SHP77 (cell line): ENCODE measurements around the gene USH1G.

ENCODE experiments used
- DNase-seq, 2 experiments: peaks; one replicate each; lab custom pipeline; 2025; lab: John Stamatoyannopoulos, UW

USH1G gene

DNA sequence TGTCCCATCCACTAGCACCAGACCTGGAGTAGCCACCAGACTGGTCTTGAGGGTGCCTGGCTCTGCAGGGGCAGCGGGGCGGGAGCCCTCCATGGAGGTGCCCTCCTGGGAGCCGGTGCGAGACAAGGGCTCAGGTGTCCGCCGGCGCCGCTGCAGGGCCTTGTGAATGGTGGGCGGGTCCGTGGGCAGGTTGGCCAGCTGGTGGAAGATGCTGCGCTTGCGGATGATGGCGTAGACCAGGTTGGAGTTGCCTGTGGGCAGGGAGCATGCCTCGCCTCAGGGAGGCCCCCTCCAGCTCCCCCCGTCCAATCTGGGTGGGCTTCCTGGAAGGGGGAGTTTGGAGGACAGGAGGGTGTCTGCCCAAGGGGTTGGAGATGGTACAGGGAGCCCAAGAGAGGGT lies 31.1 kb upstream of the USH1G start:
- DNase-seq, result no peak

DNA sequence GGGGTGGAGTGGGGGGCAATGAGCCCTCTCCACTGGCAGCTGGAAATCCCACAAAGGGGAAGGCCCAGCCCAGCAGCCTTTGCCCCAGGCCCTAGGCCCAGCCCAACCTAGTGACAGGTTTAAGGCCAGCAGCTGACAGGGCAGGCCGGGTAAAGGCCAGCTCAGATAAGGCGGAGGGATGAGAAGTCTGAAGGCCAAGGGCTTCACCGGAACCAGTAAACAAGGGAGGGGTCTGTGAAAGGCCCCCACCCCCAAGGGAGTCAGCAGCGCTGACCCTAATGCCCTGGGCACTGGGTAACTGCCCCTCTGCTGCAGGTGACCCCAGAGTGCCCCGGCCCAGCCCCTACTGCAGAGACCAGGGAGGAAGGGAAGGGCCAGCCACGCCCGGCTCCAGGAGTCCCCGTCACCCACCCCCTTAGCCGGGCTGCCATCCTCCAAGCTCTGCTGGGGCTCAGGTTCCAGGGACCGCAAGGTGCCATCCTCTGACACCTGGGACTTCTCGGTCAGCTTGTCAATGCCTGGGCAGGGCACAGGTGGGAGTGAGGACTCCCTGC lies 30.2 kb upstream of the USH1G start:
- DNase-seq, result no peak

DNA sequence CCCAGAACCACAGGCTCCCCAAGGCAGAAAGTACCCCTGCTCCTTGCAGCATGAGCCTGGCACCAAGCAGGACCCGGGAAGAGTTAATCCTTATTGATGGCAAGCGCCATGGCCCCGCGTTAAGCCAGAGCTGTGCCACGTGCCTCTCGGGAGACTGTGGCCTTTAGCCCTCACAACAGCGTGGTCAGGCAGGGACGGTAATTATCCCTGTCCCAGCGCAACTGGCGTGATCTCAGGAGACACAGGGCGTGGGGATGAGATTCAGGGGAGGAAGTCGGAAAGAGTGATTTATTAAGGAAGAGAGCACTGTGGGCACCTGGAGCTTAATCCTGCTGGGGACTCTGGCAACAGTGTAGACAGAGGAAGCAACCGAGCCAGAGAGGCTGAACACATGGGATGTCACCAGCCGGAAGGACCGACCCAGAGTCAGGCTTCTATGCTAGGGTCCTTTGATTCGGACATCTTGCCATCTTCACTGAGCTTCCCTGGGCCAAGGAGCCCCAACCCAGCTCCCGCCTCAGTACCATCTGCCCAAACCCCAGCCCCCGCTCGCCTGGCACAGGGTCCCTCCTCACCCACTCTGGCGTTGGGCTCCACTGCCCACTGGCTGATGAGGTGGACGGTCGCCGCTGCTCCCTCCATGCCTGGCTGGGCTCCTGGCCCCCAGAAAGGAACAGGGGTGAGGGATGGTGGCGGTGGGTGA lies 29.5 kb upstream of the USH1G start:
- no peak for DNase-seq

DNA sequence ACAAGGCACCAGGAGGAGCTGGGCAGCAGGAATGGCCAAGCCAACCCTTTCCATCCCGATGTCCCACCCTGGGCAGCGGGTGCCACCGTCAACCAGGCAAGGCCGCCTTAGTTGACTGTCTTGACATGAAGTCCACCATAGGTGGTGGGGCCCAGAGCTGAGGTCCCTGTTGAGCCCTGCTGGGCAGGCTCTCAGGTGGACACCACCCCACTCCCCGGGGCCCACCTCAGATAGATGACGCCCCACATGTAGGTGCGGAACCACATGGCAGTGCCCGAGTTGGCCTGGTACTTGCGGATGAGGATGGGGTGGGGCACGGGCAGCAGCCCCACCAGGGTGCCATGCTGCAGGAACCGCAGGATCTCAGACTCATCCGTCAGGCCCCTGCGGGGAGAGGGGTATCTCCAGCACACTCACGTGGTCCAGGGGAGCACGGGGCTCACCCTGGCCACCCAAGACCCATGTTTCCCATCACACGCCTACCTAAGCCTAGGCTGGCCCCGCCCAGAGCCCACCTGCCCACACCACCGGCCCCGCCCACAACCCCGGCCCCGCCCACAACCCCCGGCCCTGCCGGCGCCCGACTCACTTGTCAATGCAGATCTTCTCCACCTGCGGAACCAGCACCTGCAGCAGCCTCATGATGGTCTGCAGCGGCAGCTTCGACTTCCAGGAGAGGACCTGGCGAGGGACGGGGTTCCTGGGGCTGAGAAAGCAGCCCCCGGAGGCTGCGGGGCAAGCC lies 28.8 kb upstream of the USH1G start:
- no peak for DNase-seq

DNA sequence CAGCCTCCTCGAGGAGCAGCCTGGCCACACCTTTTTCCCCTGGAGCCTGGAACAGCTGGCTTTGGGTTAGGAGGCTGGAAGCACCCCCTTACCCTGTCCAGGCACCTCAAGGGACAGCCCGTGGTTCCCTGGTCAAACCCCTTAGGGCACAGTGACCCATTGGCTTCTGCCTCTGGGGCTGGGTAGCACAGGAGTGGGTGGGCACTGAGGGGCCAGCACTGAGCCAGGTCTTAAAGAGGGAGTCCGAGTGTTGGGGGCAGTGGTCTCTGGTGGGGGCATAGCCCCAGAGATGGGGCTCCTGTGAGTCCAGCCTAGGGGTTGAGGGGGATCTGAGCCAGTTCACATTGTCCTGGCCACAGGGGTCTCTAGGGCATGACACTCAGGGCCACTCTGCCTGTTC lies 28.0 kb upstream of the USH1G start:
- no peak for DNase-seq

DNA sequence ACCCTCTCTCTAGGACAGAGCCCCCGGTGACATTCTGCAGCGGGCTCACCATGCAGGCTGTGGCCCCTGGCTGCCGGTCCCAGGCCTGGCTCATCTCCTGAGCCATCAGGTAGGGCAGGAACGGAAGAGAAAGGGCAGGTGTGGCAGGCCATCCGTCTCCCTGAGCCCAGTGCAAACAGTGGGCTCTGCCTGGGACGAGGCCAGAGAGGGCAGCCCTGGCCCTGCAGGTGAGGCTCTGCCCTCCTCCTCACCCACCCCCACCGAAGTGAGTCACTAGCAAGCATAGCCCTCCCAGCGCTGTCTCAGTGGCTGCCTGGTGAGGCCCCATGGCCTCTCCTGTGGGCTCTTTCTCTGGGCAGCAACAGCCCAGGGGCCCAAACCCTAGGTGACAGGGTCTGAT lies 27.2 kb upstream of the USH1G start:
- DNase-seq, result peak; percentile 31 to 60

DNA sequence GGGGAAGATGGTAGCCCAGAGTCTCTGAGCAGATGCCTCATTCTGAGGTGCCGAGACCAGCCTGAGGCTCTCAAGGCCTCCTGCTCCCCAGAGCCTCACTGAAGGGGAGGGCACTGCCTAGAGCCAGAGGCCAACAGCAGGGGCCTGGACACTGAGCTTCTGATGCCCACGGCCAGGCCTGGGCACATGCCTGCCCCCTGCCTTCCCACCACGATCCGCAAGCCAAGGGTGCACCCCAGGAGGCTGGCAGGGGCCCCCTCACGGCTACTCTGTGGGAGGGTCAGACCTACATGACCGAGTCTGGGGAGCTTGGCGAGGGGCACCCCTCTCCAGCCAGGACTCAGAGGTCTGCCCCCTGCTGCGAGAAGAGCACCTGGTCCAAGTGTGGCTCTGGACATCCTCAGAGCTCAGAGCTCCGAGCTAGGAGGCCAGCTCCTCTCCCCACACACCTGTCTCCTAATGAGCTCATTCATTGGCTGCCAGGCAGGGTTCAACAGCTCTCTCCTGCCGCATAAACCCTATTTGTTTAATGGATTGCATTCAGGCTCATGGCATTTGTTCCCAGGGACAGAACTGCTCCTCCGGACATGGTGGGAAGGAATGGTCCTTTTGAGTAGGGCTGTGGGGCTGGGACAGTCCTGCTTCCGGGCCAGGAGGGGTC lies 26.5 kb upstream of the USH1G start:
- peak; percentile 53 to 60 for DNase-seq

DNA sequence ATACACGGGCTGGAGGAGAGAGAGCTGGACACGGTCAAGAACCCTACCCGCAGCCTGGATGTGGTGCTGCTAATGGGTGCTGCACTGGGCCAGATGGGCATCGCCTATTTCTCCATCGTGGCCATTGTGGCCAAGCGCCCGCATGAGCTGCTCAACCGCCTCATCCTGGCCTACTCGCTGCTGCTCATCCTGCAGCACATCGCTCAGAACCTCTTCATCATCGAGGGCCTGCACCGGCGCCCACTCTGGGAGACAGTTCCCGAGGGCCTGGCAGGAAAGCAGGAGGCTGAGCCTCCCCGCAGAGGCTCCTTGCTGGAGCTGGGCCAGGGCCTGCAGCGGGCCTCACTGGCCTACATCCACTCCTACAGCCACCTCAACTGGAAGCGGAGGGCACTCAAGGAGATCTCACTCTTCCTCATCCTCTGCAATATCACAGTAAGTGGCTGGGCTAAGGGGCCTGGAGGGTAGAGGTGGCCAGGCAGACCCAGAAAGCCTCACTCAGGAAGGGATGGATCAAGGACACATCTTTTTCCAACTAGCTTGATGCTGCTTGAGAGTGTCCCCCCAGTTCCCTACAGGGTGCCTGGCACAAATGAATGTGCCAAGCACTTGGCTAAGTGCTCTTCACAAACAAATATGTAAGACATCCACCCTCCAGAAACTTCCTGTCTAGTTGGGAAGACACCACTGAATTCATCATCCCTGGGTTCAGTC lies 24.1 kb upstream of the USH1G start:
- DNase-seq, result no peak

DNA sequence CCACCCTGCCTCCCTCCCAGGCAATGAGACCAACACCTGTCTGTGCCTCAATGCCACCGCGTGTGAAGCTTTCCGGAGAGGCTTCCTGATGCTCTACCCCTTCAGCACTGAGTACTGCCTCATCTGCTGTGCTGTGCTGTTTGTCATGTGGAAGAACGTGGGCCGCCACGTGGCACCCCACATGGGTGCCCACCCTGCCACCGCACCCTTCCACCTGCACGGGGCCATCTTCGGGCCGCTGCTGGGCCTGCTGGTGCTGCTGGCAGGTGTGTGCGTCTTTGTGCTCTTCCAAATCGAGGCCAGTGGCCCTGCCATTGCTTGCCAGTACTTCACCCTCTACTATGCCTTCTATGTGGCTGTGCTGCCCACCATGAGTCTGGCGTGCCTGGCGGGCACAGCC lies 23.6 kb upstream of the USH1G start:
- DNase-seq, result no peak

DNA sequence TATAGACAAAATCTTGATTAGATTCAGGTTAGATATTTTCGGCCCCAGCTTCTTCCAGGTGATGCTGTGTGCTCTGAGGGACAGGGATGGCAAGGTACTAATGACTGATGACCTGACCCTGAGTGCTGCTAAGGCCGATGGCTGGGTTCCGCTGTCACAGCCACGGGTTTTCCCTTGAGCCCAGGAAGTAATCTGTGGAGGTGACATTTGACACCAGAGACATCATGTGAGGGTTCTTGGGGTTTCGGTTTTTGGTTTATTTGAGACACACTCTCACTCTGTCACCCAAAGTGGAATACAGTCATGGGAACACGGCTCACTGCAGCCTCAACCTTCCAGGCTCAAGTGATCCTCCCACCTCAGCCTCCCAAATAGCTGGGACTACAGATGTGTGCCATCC lies 22.5 kb upstream of the USH1G start:
- no peak for DNase-seq

DNA sequence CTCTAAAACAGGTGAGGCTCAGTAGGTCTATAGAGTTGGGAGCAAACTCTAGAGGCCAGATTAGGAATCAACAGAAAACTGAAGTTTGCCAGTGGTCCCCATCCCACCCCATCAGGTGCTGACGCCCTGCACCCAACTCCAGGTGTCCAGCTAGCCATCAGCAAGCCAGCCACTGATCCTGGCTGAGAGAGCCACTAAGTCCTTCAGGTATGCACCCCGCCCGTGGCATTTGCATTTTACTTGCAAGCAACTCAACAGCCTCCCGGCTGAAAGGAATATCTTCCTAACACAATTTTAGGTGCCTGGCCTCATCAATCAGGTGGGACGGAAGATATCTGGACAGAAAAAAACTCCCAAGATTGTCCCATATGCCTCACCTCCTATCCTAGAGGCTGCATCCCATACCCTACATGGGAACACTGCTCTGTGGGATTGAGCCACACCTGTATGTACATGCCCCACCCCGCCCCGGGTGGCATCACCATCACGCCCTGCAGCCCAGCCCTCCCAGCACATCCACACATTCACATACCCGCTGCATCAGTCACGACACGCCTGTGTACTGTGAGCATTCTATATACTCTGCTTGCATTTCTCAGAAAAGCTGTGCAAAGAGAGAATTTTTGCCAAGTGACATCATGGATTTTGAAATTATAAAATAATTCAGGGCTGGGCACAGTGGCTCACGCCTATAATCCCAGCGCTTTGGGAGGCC lies 20.9 kb upstream of the USH1G start:
- no peak for DNase-seq

DNA sequence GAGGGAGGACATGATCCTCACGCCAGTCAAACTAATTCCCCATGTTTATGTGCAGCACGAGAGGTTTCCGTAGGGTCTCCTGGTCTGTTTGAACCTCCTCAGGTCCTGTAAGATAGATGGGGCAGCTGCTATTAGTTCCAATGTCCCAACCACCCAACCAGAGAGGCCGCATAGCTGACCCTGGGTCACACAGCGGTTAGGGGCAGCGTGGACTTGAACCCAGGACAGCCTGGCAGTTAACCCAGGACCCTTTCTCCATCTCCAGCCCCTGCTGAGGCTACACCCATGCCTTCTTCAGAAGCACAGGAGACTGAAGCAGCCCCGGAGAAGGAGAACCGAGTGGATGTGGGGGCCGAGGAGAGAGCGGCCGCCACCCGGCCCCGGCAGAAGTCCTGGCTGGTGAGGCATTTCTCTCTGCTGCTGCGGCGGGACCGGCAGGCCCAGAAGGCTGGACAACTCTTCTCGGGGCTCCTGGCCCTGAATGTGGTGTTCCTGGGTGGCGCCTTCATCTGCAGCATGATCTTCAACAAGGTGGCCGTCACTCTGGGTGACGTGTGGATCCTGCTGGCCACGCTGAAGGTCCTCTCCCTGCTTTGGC lies 18.2 kb upstream of the USH1G start:
- no peak for DNase-seq

DNA sequence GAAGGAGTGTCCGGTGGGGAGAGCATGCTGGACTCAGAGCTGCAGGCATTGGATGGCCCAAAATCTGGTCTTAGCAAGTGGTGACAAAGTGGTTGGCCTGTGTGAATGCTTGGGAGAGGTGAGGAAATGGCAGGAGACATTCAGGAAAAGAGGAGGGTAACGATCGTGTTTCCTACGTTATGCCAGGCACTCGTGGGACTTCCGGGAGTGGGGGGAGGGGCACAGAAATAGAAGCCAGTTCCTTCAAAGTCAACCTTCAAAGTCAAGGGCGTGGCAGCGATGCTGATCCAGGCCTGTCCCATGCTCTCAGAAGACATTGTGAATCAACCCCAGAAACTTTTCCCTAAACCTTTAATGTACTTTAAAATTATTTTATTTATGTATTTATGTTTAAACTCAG lies 16.5 kb upstream of the USH1G start:
- DNase-seq, result no peak

DNA sequence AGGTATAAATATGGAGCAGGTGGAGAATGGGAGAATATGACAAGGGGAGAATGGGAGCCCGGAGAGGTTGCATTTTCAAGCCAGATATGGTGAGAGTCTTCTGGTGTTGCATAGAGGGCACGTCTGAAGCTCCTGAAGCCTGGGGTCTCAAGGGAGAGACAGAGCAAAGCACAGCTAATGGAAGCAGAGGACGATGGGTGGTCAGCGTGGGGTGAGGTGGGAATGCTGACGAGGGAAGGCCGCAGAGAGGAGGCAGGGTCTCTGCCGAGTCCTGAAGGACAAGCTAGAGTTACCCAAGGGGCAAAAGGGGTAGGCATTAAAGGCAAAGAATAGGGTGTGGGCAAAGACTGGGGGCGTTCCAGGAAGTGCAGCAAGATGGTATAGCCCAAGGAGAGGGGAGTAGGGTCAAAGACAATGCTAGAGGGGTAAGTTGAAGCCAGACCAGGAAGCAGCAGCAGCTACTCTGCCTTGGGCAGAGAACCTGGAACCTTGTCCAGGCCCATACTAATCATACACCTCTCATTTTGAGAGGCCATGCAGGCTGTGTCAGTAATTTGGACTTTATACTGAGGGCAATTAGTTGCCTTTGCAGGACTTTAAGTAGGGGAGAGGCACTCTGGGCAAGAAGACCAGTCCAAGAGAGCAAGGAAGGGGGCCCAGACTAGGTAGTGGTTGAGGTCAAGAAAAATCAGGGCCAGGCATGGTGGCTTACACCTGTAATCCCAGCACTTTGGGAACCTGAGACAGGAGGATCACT lies 15.3 kb upstream of the USH1G start:
- no peak for DNase-seq

DNA sequence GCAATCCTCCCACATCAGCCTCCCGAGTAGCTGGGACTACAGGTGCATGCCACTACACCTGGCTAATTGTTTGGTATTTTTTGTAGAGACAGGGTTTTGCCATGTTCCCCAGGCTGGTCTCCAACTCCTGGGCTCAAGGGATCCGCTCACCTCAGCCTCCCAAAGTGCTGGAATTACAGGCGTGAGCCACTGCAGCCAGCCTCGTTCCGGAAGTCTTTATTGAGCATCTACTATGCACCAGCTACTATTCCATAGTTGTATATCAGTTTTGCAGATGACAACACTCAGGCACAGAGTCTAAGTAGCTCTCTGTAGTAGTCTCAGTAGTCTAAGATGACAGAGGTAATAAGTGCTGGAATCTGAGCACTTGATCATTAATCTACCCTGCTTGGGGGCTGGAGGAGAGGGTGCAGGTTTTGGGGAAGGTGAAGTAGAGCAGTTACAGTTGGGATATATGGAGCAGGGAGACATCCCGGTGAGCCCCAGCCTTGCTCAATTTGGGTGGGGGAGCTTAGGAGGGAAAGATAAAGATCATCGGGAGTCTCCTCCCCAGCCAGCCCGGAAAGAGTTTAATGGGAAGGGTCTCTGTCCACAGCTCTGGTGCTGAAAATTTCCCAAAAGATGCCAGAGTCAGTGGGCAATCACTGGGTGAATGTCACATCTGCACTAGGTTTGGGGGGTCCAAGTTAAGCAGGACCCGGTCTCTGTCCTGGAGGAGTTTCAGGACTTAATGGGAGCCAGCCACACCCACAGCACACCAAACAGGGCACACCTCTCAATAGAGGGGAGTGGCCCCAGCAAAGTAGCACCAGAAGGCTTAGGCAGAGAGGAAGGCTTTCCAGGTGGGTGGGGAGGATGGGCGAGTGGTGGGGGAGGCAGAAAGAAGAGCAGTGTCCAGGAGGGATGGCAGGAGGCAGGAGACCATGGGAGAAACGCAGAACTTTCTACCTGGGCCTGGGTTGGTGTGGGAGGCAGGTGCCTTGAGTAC lies 14.3 kb upstream of the USH1G start:
- DNase-seq, result no peak

DNA sequence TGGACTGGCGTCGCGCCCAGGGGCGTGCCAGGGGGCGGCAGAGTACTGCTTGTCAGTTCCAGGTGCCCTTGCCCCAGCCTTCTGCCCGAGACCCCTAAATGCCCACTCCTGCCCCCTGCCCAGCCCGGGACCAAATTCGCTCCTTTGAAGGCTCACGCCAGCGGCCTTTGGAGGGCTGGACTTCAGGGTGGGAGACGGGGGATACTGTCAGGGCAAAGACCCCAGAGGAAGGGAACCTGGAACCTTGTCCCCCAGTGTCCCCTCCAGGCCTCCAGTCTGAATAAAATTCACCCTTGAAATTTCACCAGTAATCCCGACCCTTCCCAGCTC lies 13.4 kb upstream of the USH1G start:
- no peak for DNase-seq

DNA sequence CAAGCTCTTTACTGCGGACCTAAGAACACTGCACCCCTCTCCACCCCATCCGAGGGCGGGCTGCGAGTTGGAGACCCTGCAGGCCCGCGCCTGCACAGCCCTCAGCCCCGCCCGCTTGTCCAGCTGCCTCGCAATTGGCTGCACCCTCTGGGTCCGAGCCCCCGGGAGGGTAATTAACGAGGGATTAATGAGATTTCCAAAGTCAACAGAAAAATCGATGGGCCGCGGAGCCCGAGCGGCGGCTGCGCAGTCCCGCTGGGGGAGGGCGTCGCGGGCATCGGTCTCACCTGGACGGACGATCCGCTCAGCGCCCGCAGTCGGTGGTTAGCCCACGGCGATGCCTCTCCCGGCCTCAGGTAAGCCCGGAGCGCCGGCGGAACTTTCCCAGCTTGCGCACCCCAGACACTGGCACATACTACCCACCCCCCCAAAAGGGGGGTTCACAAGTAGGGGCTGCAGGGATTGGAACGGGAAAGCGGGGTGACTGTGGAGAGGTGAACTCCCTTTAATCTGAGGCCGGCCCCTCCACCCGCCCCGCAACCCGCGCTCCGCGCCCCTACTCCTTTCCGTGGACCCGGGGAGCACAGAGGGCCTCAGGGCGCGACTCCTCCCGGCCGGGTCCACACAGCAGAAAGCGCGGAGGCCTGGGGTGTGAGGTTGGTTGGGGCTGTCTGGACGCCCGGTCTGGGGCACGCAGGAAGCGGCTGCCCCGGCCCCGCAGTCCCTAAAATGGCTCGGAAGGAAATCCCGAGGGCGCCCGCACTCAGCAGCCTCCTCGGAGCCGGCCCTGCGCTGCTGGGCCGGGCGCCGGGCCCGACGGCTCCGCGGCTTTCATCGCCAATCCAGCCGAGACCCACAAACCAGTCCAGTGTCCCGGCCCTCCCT lies 12.8 kb upstream of the USH1G start, which contains the start of gene OTOP3:
Gene OTOP3, plus strand, starts transcription at position 314 of the 885 bp plus-strand sequence. Its CDS starts 24 bp downstream, at position 338.
- no peak for DNase-seq

DNA sequence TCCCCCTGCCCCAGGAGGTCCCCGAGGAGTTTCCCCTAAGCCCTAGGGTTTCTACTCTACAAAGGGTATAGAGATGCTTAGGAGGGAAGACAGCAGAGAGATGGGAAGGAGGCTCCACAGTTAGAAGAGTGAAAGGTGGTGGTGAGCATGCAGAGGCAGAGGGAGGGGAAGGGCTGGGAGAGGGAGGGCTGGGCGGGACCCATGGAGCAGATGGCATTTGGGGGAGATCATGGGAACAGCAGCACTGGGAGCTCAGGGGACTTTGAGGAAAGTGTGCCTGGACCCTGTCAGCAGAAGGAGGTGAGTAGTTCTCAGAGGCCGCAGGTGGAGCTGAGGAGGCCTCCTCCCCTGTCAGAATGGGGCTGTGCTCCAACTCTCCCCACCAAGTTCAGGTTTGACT lies 12.0 kb upstream of the USH1G start:
- no peak for DNase-seq
